B cell (primary cell): Measurements from ENCODE around the gene TSC2. TPM values are rescaled to one million over a fixed set of nuclear protein-coding genes. Genes with fewer than 3 reads are reported as not detected.

Experiments
- ATAC-seq: fragments of 200-7000 bp; cut with Tn5 transposase; one replicate; pipeline ENCODE4 v1.10.0; 2021; ENCODE audit warnings: low read depth, mild to moderate bottlenecking, moderate number of reproducible peaks, moderate library complexity
- CTCF ChIA-PET: fragments of 350-600 bp; sonication (Branson Sonifier 250); formaldehyde crosslinking; loops from one replicate; lab custom pipeline; 2021; ENCODE audit warnings: antibody characterized with exemption, inconsistent platforms; lab: Charles Lee
- POLR2A ChIA-PET: fragments of 350-600 bp; sonication (Branson Sonifier 250); formaldehyde crosslinking; loops from one replicate; lab custom pipeline; 2021; ENCODE audit warnings: antibody characterized with exemption; lab: Charles Lee
- DNase-seq: peaks from one replicate; pipeline ENCODE4 v3.0.0; 2013
- H2AFZ ChIP-seq: 2 replicates; pipeline ENCODE4 v1.6.1; 2012; ENCODE audit warnings: mild to moderate bottlenecking, low read depth, low read length; ENCODE audit not compliant: insufficient read depth, poor library complexity, severe bottlenecking
- H3K27ac ChIP-seq, 2 donors: 1 replicate in 1 of 2; 2 replicates in 1 of 2; pipeline ENCODE4 v1.5.1; 2012 to 2013; ENCODE audit warnings: low read length in 2 of 2, mild to moderate bottlenecking in 2 of 2, moderate library complexity in 1 of 2
- H3K27me3 ChIP-seq, 4 experiments: fragments of 200-600 bp in 1 of 4; sonication (generic) in 1 of 4; replicated peaks in 1 of 4; 1 replicate in 2 of 4; 2 replicates in 2 of 4; pipeline versions ENCODE4 v1.6.1 to v1.7.0; 2013 to 2016; ENCODE audit warnings: low read length in 3 of 4, mild to moderate bottlenecking in 2 of 4, mixed read lengths in 1 of 4, moderate library complexity in 1 of 4; ENCODE audit not compliant: insufficient read depth in 4 of 4, control insufficient read depth in 3 of 4; ENCODE audit errors: control extremely low read depth in 1 of 4
- H3K36me3 ChIP-seq, 2 experiments: replicated peaks in 1 of 2; 1 replicate in 1 of 2; 2 replicates in 1 of 2; pipeline versions ENCODE4 v1.6.1 to v1.7.1; 2013; ENCODE audit warnings: low read length in 1 of 2; ENCODE audit not compliant: insufficient read depth in 2 of 2, control insufficient read depth in 1 of 2; ENCODE audit errors: control extremely low read depth in 1 of 2, extremely low read depth in 1 of 2
- H3K4me1 ChIP-seq, 2 donors: fragments of 200-600 bp in 1 of 2; sonication (generic) in 1 of 2; 1 replicate in 1 of 2; 2 replicates in 1 of 2; pipeline versions ENCODE4 v1.5.1 to v1.6.1; 2013 to 2017; ENCODE audit warnings: low read length in 2 of 2; ENCODE audit not compliant: control insufficient read depth in 2 of 2, insufficient read depth in 2 of 2
- H3K4me2 ChIP-seq: replicated peaks from 2 replicates; pipeline ENCODE3; 2012; ENCODE audit warnings: mild to moderate bottlenecking, low read depth, low read length; ENCODE audit not compliant: poor library complexity, severe bottlenecking
- H3K4me3 ChIP-seq, 5 experiments: fragments of 200-600 bp in 1 of 5; sonication (generic) in 1 of 5; 1 replicate in 3 of 5; 2 replicates in 2 of 5; pipeline versions ENCODE4 v1.5.1 to v1.7.0; 2011 to 2016; ENCODE audit warnings: low read length in 4 of 5, mild to moderate bottlenecking in 4 of 5, low read depth in 2 of 5, control low read depth in 1 of 5, moderate library complexity in 1 of 5; ENCODE audit not compliant: insufficient read depth in 1 of 5; ENCODE audit errors: control extremely low read depth in 1 of 5, extremely low read depth in 1 of 5
- H3K79me2 ChIP-seq: fragments of 200-600 bp; sonication (generic); one replicate; pipeline ENCODE4 v1.6.0; 2016; ENCODE audit warnings: low read length; ENCODE audit not compliant: control insufficient read depth, insufficient read depth
- H3K9ac ChIP-seq: fragments of 200-600 bp; sonication (generic); 2 replicates; pipeline ENCODE4 v1.6.1; 2017; ENCODE audit warnings: mild to moderate bottlenecking, low read length, moderate library complexity
- H3K9me3 ChIP-seq, 3 donors: one replicate each; pipeline versions ENCODE4 v1.6.1 to v1.7.1; 2013; ENCODE audit warnings: low read length in 2 of 3; ENCODE audit not compliant: control insufficient read depth in 2 of 3, insufficient read depth in 1 of 3; ENCODE audit errors: control extremely low read depth in 1 of 3
- H4K20me1 ChIP-seq: 2 replicates; pipeline ENCODE4 v1.6.0; 2012; ENCODE audit warnings: mild to moderate bottlenecking, low read length; ENCODE audit not compliant: insufficient read depth, control insufficient read depth, poor library complexity, severe bottlenecking
- H3K27ac Mint-ChIP-seq: one replicate; pipeline ENCODE4 v1.8.0; 2021; ENCODE audit warnings: mixed read lengths
- H3K27me3 Mint-ChIP-seq: one replicate; pipeline ENCODE4 v1.8.0; 2021; ENCODE audit warnings: mixed read lengths
- H3K4me1 Mint-ChIP-seq: one replicate; pipeline ENCODE4 v1.8.0; 2021; ENCODE audit warnings: mixed read lengths
- H3K4me3 Mint-ChIP-seq: one replicate; pipeline ENCODE4 v1.8.0; 2021; ENCODE audit warnings: mixed read lengths
- H3K9me3 Mint-ChIP-seq: one replicate; pipeline ENCODE4 v1.8.0; 2022; ENCODE audit warnings: mixed read lengths; ENCODE audit not compliant: insufficient read depth
- CTCF ChIP-seq: fragments of 200-600 bp; IDR thresholded peaks from one replicate; pipeline ENCODE4 v1.8.0; 2022; ENCODE audit warnings: antibody characterized with exemption, mild to moderate bottlenecking
- EZH2 ChIP-seq: IDR thresholded peaks from 2 replicates; pipeline ENCODE4 v1.6.1; 2012; ENCODE audit warnings: borderline replicate concordance, low read depth, mild to moderate bottlenecking, moderate library complexity, low read length; ENCODE audit not compliant: insufficient read depth, poor library complexity, severe bottlenecking
- WGBS: methylation state at CpG from one replicate; pipeline ENCODE4 v1.1.5; 2013; ENCODE audit warnings: missing lambda C conversion rate; ENCODE audit not compliant: insufficient coverage; 5-methylcytosine and 5-hydroxymethylcytosine counted together
- intact Hi-C: fragments of 100-400 bp; cut with micrococcal nuclease; formaldehyde crosslinking; loops from one replicate; pipeline ENCODE4 v1.10.0; 2022
- polyA plus RNA-seq: library from polyadenylated mRNA; depleted of rRNA; stranded (reverse); fragments of >200 nt; gene quantifications from 2 replicates; pipeline ENCODE4 v1.2.3, GENCODE V29; 2012
- total RNA-seq, 2 donors: library from RNA; stranded (reverse); fragments of 120-200 nt in 1 of 2; gene quantifications; 1 replicate in 1 of 2; 2 replicates in 1 of 2; pipeline versions ENCODE4 v1.2.3 to v1.2.4, GENCODE V29; 2013 to 2022

TSC2 gene
- total and polyA plus RNA-seq, 2 donors (not counting 1 experiment from before 2014, with no cell fraction given) = 128 to 194 TPM

GRCh38 chr16:2009164-2009711 is 38.5 kb upstream of the TSC2 start:
- DNase-seq (no peak), ATAC-seq (peak; percentile 4)
- H3K36me3 ChIP-seq = peaks cover 0 to 6% of the 10 kb centered on the region in 2 experiments
- peak overlapping the region; percentile 17 to 67 (median 54) for H3K4me3 ChIP-seq
- peak overlapping the region; percentile 63 for H3K9ac ChIP-seq
- intact Hi-C loops = loop anchor here (1.0 to 2.0 kb wide), 7 partner anchors 14 to 146 kb away; partner anchors contain the start of genes GFER, NDUFB10, NTHL1 and RPS2
- peaks cover 38 to 48% of the 10 kb centered on the region in 2 donors for H3K4me1 ChIP-seq
- H3K79me2 ChIP-seq = peaks cover 58% of the 10 kb centered on the region
- H4K20me1 ChIP-seq = peaks cover 50% of the 10 kb centered on the region
- CTCF ChIA-PET = interaction anchor here (1.1 kb wide), 1 partner anchor 51 kb away, joined by 3 read pairs; no protein-coding TSS in a partner anchor
- H3K27me3 Mint-ChIP-seq = no peaks in the 10 kb centered on the region
- TF ChIP-seq CTCF (no peak), EZH2 (no peak)
- H3K4me1 Mint-ChIP-seq = peaks cover 43% of the 10 kb centered on the region
- H2AFZ ChIP-seq = peak overlapping the region; percentile 51
- H3K4me3 Mint-ChIP-seq = peak overlapping the region; percentile 82
- H3K9me3 Mint-ChIP-seq = no peaks in the 10 kb centered on the region
- POLR2A ChIA-PET = interaction anchor here (1.1 to 1.5 kb wide), 3 partner anchors 18 to 146 kb away, joined by 3 to 5 read pairs (median 4); partner anchors contain the start of genes RPS2 and TRAF7
- H3K27ac ChIP-seq = peak overlapping the region in 1 of 2 donors; percentile 77
- H3K27ac Mint-ChIP-seq = peak overlapping the region; percentile 68
- no peaks in the 10 kb centered on the region for H3K27me3 ChIP-seq
- H3K9me3 ChIP-seq = no peaks in the 10 kb centered on the region
- WGBS = under 1% methylated on average over 55 of the region's 55 CpGs
- peak overlapping the region; percentile 77 for H3K4me2 ChIP-seq
